Measurements from ENCODE around the gene SERINC5.
A peak's percentile ranks its signal among the peaks of the same experiment; 100 is the strongest.

Gene SERINC5

DNA sequence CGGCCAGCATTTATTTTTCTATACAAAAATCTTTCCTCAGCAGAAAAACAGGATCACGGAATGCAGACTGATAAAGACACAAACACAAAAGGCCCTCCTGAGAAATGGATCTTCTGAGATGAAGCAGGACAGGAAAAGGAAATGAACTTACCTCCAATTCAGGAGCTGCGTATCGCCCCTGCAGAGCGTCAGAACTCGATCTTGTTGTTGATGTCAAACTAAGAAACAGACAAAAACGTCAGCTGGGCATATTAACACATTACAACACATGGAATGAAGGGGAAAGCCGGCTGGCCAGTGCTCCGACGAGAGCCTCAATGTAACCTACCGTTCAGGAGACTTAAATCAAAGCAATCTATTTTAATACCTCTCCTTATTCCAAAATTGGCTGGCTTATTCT lies 105.1 kb downstream of the SERINC5 start:
- intact Hi-C loops (cut with DNase I; ENCODE audit: low total_unique reads) = no loop called here
- H3K27ac ChIP-seq = no peak overlapping the region
- H3K27me3 ChIP-seq = no peaks in the 10 kb centered on the region
- TF ChIP-seq, protein P1, sequence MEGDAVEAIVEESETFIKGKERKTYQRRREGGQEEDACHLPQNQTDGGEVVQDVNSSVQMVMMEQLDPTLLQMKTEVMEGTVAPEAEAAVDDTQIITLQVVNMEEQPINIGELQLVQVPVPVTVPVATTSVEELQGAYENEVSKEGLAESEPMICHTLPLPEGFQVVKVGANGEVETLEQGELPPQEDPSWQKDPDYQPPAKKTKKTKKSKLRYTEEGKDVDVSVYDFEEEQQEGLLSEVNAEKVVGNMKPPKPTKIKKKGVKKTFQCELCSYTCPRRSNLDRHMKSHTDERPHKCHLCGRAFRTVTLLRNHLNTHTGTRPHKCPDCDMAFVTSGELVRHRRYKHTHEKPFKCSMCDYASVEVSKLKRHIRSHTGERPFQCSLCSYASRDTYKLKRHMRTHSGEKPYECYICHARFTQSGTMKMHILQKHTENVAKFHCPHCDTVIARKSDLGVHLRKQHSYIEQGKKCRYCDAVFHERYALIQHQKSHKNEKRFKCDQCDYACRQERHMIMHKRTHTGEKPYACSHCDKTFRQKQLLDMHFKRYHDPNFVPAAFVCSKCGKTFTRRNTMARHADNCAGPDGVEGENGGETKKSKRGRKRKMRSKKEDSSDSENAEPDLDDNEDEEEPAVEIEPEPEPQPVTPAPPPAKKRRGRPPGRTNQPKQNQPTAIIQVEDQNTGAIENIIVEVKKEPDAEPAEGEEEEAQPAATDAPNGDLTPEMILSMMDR (IDR thresholded peaks at IDR 0.05) = no peak
- no peak for DNase-seq
- H3K4me1 ChIP-seq = no peaks in the 10 kb centered on the region
- H3K4me3 ChIP-seq = no peak overlapping the region
- H3K9me3 ChIP-seq = no peaks in the 10 kb centered on the region
- peaks cover 0 to 47% (median 35%) of the 10 kb centered on the region in 3 donors for H3K36me3 ChIP-seq

DNA sequence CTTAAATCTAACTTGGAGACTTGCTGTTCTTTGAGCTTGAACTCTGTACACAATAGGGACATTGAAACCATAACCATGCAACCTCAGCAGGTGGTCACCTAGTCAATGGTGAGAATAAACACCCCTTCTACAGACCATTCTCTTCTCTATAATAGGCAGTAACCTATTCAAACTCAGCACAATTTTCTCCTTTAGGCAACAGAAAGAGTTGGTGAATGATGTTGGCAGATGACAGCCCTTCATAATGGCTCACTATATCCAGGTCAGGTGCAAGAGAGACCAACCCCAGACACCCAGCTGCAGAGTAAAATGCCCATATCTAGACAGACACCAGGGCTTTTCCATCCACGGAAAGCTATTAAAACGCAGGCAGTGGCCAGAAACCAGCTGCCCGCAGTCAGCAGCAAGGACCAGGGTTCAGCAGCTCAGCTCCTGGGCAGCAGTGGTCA lies 106.7 kb downstream of the SERINC5 start:
- H3K4me1 ChIP-seq = no peaks in the 10 kb centered on the region
- no peaks in the 10 kb centered on the region for H3K9me3 ChIP-seq
- no peak overlapping the region for H3K27ac ChIP-seq
- intact Hi-C loops (cut with DNase I; ENCODE audit: low total_unique reads) = no loop called here
- DNase-seq = no peak
- H3K27me3 ChIP-seq = no peaks in the 10 kb centered on the region
- H3K4me3 ChIP-seq = no peak overlapping the region
- TF ChIP-seq, protein P1 (IDR thresholded peaks at IDR 0.05) = no peak
- H3K36me3 ChIP-seq = peaks cover 0 to 46% (median 32%) of the 10 kb centered on the region in 3 donors

DNA sequence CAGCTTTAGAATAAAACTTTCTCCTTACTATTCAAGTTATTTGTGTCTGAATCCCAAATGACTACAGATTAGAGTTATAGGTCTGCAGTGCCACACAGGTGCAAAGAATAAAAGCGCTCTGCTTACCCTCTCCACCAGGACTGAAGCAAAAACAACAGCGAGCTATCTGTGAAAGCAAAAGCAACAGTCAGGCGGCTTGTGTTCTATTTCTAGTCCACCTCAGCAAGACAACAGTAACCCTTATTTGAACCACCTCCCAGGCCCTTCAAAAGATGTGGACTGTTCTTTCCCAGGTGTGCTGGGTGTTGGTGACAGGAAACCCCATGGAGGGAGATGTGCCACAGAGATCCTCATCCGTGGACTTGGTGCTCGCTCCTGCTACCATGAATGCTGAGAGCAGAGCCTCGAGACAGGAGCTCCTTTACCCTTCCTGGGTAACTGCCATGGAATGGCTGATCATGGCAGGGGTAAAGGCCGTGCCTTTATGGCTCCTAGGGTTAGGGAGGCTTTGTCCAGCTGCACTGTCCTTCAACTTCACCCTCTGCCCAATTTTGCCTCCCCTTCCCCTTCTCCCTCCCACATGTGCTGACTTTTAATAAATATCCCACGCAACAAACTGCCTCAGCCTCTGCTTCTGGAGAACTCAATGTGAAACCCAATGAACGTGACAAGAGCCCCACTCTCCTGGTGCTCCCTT lies 108.6 kb downstream of the SERINC5 start:
- intact Hi-C loops (cut with DNase I; ENCODE audit: low total_unique reads) = no loop called here
- H3K4me1 ChIP-seq = peaks cover 0 to 13% (median under 1%) of the 10 kb centered on the region in 4 donors
- TF ChIP-seq, protein P1 (IDR thresholded peaks at IDR 0.05) = no peak
- H3K4me3 ChIP-seq = no peak overlapping the region
- H3K36me3 ChIP-seq = peaks cover 0 to 46% (median 32%) of the 10 kb centered on the region in 3 donors
- H3K27ac ChIP-seq = no peak overlapping the region
- no peak for DNase-seq
- no peaks in the 10 kb centered on the region for H3K27me3 ChIP-seq
- no peaks in the 10 kb centered on the region for H3K9me3 ChIP-seq

DNA sequence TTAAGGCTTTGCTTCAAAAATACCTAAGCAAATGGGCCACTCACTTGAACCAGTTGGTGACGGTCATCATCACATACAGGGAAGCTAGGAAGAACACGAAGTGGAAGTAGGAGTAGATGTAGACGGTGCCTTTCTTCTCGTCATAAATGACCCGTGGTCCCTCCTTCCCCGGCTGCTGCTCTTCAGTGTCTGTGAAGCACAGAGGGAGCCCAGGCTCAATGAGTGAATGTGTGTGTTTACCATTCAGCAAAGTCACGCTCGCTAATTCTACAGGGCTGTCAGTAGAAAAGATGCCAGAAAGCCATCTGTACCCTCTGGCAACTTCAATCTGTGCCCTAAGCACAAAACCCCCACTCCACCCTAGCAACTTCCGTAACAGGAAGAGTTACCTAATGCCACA lies 109.8 kb downstream of the SERINC5 start:
- Histone ChIP-seq H3K36me3 (peaks cover 0 to 41% (median 21%) of the 10 kb centered on the region in 3 donors), H3K9me3 (no peaks in the 10 kb centered on the region), H3K27ac (no peak overlapping the region), H3K4me3 (no peak overlapping the region), H3K4me1 (peaks cover 0 to 25% (median 10%) of the 10 kb centered on the region in 4 donors), H3K27me3 (no peaks in the 10 kb centered on the region)
- intact Hi-C loops (cut with DNase I; ENCODE audit: low total_unique reads) = no loop called here
- DNase-seq = no peak
- TF ChIP-seq, protein P1 (IDR thresholded peaks at IDR 0.05) = no peak

DNA sequence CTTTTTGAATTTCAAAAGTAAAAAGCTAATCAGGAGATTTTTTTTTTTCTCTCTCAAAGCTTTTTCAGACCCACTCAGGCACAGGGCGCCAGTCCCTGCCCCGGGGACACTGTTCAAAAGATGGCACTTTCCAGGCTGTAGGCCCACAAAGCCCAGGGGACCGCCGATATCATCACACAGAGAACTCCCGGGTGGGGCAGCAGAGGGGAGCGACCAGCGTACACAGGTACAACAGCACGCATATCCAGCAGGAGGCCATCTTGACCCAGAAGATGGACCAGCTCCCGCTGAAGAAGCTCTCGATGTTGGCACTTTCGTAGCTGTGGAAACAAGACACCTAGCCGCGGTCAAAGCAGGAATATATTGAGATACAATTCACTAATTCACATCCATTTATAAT lies 112.4 kb downstream of the SERINC5 start:
- peaks cover 0 to 22% (median 11%) of the 10 kb centered on the region in 3 donors for H3K36me3 ChIP-seq
- TF ChIP-seq, protein P1 (IDR thresholded peaks at IDR 0.05) = no peak
- intact Hi-C loops (cut with DNase I; ENCODE audit: low total_unique reads) = no loop called here
- peaks cover 0 to 28% (median 10%) of the 10 kb centered on the region in 4 donors for H3K4me1 ChIP-seq
- H3K27ac ChIP-seq = peak overlapping the region in 1 of 2 donors; percentile 88
- no peak for DNase-seq
- no peaks in the 10 kb centered on the region for H3K9me3 ChIP-seq
- H3K27me3 ChIP-seq = no peaks in the 10 kb centered on the region
- H3K4me3 ChIP-seq = no peak overlapping the region
